Activated CD4-positive, alpha-beta T cell treated with anti-CD3 and anti-CD28 coated beads for 48 hours (primary cell): ENCODE data around the gene C9orf43.
"Not testable (repeated sequence)": the region's sequence is repeated elsewhere in the genome, so short reads cannot be mapped to it uniquely, and the experiment has no call there.

Source experiments
- DNase-seq: peaks from one replicate; pipeline ENCODE4 v3.0.0-alpha.2; 2020

The C9orf43 gene, protein sequence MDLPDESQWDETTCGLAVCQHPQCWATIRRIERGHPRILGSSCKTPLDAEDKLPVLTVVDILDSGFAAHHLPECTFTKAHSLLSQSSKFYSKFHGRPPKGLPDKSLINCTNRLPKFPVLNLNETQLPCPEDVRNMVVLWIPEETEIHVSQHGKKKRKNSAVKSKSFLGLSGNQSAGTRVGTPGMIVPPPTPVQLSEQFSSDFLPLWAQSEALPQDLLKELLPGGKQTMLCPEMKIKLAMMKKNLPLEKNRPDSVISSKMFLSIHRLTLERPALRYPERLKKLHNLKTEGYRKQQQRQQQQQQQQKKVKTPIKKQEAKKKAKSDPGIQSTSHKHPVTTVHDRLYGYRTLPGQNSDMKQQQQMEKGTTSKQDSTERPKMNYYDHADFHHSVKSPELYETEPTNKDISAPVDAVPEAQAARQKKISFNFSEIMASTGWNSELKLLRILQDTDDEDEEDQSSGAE

DNA sequence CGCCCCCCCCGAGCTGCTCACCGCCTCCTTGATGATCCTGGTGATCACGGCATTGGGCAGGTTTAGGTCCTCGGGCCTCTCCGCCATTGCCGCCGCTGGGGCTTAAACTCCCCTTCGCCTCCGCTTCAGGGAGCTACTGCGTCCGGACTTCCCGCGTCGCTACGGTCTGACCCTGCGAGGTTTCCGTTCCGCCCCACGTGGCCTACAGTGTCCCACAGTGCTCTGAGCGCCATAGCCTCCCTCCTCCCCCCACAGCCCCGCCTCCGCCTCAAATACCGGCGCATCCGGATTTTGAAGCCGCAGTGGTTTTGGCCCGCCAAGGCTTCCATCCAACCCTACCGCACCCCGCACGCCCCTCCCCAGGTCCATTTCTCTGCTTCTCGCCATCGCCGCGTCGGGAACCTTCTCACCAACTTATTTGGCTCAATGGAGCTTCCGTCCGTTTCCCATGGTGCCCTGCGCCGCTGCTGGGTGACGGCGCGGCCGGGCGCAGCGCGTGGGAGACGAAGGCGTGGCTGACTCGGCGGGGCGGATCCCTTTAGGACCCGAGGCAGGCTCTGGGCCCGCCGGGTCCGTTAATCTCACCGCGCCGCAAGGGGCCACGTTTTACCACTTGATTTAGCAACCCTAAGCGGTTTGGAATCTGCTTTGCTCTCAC is at the start of gene C9orf43, which contains the start of gene POLE3:
Gene C9orf43, plus strand, starts transcription at position 541 of the 658 bp plus-strand sequence. CDS start 2,747 bp downstream, outside the sequence.
Gene POLE3, minus strand, starts transcription at position 469 of the 658 bp plus-strand sequence. Its CDS starts 382 bp downstream, at position 87.
- peak; percentile 97 for DNase-seq

DNA sequence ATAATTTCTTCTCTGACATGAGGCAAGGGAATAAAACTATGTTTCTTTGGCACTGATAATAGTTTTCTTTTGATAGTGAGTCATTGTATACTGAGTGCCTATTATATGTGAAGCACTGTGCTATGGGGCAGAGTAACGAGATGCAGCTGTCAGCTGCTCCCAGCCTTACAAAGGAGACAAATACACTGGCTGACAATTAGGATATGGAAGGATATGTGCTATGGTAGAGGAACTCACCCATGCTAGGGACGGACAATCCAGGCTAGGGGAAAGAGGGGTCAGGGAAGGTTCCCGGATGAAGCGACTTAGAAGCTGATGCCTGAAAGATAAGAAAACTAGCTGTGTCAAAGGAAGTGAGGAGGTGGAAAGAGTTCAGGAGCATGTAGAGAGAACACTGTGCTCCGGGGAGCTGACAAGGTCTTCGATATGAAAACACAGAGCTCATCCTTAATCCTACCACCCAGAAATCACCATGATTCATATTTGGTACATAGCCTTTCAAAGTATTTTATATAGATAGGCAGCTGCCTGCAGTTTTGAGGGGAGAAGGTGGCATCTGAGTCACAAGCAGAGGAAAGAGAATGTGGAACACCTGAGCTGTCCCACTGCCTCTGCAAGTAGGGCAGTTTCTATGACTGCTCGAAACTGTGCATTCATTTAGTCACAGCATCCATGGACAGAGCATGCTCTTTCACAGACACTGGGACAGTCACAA is 49.1 kb upstream of the C9orf43 start:
- peak; percentile 66 for DNase-seq

DNA sequence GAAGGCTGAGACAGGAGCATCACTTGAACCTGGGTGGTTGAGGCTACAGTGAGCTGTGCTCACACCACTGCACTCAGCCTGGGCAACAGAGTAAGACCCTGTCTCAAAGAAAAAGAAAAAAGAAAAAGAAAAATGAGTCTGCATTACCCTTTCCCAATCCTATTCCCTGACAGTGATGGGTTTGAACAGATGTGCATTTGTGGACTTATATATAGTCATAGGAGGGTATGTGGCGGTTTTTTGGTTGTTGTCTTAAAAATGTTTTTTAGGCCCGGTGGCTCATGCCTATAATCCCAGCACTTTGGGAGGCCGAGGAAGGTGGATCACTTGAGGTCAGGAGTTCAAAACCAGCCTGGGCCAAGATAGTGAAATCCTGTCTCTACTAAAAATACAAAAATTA is 47.2 kb upstream of the C9orf43 start:
- no peak for DNase-seq

DNA sequence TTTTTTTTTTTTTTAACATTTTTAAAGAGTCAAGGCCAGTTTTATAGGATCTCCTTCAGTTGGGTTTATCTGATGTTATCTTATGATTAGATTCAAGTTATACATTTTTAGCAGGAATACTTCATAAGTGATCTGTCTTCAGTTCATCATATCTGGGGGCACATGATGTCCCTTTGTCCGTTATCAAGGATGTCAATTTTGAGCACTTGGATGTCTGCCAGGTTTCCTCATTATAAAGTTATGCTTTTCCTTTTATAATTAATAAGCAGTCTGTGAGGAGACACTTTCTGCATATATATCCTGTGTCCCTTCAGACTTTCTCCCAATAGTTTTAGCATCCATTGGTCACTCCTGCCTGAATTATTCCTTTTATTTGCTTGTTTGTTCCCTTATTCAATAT is 45.6 kb upstream of the C9orf43 start:
- DNase-seq, result no peak

DNA sequence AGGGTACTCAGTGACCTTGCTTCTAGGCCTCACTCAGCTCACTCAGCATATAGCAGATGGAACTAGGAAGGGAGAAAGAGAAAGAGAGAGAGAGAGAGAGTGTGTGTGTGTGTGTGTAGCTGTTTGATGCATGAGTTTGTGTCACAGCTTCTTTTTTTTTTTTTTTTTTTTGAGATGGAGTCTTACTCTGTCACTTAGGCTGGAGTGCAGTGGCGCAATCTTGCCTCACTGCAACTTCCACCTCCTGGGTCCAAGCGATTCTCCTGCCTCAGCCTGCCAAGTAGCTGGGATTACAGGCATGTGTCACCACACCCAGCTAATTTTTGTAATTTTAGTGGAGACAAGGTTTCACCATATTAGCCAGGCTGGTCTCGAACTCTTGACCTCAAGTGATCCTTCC is 44.9 kb upstream of the C9orf43 start:
- not testable (repeated sequence) for DNase-seq

DNA sequence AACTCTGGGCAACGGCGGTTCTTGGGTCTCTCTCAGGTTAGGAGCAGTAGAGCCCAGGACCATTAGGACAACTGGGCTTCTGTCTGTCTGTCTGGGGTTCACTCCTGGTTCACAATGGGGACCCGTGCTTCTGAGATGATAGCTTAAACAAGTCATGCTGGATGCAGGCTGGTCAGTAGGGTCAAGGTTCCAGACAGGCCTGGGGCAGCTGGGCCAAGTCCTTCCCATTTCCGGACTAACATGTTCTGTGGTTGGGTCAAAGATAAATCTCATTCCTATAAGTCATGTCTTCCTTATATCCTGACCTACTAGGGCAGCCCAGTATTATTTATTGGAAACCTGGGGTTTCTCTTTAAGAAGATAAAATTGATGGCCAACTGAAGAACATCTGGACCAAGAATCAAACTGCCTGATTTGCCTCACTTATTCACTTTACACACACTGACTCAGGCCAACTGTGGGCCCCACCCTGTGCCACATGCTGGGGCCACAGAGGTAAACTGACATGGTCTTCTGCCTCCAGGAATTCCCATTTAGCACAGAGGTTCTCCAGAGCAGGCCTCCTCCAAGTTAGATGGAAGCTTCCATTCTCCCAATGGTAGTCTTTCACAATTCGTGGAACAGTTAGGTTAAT is 42.1 kb upstream of the C9orf43 start:
- DNase-seq, result no peak

DNA sequence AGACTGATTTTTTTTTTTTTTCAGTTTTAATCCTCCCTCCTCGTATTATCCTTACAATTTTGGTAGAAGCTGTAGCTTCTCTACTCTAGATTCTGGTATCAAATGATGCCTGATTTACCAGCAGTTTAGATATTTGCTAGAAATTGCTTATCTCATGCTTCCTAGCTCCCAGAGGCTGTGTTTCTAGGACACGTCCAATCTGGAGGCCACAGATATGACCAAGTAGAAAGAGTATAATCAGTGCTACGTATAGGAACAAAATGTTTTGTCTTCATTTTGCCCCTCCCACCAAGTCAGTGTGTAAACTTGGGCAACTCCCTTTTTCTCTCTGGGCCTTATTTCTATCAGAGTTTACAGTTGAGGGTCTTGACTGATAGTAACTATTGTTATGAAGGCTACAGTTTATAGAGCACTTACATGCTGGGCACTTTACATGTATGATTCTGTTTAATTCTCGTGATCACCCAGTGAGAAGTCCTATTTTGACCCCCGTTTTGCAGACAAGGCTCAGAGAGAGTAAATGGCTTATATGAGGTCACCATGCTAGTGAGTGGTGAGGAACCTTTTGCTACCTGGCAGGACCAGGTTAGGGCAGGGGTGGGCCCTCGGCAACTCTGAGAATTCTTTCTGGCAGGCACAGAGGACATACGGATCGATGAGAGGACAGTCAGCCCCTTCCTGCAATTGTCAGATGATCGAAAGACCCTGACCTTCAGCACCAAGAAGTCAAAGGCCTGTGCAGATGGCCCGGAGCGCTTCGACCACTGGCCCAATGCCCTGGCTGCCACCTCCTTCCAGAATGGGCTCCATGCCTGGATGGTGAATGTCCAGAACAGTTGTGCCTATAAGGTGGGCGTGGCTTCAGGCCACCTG is 41.3 kb upstream of the C9orf43 start:
- DNase-seq, result no peak

DNA sequence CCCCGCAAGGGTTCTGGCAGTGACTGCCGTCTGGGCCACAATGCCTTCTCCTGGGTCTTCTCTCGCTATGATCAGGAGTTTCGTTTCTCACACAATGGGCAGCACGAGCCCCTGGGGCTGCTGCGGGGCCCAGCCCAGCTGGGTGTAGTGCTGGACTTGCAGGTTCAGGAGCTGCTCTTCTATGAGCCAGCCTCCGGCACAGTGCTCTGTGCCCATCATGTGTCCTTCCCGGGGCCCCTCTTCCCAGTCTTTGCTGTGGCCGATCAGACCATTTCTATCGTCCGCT is 40.7 kb upstream of the C9orf43 start:
- DNase-seq, result no peak

DNA sequence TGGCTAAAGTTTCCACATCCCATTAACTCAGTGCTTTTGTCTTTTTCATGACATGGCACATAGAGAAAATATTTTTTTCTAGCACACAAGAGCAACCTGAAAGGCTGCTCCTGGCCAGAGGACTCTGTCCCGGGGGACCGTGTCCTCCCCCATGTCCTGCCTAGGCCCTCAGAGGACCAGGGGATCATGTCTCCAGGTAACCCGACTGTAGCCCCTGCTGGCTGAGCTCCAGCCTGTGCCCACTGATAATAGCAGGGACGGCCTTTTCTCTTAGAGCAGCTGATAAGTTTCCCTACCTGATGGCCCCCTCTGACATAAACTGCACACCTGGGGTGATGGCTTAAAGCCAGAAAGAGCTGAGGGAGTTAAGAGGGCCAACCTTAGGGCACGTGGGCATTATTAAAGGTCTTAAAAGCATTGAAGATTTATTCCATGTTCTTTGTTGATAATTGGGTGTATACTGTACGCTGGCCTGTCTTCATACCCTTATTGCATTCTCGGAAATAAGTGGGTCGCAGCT is 39.7 kb upstream of the C9orf43 start:
- no peak for DNase-seq

DNA sequence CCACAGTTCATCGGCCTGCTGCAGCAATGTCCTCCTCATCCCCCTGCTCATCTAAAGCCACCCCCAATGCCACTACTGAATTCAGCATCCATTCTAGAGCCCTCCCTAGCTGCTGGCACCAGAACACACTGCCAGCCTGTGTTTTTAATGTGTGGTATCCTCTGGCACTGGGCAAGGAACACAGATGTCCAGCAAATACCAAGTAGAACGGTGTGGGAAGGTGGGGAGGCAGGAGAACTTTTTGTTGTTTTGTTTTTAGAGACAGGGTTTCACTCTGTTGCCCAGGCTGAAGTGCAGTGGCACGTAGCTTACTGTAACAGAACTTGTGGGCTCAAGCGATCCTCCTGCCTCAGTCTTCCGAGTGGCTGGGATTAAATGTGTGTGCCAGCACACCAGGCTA is 38.5 kb upstream of the C9orf43 start:
- DNase-seq, result no peak

DNA sequence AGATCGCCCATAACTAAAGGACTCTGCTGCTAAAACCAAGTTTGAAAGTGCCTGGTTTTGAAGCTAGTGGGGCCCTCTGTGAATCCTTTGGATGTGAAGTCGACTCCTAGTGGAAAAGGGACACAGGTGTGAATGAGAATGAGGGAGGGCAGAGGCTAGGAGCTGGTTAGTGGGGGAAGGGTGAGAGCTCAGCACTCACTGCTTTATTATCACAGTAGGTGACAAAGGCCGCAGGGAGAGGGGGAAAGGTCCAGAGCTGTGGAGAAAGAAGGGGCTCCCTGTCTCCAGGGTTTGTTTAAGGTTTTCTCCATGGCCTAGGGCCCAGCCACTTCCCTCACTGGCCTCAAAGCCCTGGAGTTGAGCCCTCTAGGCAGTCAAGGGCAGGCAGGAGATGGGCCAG is 37.3 kb upstream of the C9orf43 start:
- DNase-seq, result no peak

DNA sequence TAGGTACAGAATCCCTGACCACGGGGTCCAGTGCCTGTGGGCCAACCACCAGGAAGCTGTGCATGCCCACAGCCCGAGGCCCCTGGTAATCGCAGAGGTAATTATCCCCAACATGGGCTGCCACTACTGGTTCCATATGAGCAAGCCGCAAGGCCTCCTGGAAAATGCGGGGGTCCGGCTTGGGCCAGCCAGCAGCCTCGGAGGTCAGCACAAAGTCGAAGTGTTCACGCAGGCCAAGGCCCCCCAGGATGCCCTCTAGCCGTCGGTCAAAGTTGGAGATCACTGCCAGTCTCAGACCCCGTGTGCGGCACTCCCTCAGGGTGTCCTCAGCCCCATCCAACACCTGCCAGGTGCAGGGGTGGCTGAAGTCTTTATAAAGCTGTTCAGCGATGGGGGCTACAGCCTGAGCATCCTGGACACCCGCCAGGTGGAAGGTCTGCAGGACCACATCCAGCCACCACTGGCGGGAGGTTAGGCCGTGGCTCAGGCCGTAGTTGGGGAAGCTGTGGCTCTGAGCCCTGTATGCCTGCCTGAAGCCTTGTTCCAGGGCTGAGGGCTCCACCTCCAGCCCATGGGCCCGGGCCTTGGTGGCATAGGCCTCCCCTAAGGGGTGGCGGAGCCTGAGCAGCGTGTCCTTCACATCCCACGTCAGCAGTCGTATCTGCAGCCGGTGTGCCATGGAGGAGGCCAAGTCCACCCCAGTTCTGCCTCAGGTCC is 36.7 kb upstream of the C9orf43 start:
- DNase-seq, result no peak

DNA sequence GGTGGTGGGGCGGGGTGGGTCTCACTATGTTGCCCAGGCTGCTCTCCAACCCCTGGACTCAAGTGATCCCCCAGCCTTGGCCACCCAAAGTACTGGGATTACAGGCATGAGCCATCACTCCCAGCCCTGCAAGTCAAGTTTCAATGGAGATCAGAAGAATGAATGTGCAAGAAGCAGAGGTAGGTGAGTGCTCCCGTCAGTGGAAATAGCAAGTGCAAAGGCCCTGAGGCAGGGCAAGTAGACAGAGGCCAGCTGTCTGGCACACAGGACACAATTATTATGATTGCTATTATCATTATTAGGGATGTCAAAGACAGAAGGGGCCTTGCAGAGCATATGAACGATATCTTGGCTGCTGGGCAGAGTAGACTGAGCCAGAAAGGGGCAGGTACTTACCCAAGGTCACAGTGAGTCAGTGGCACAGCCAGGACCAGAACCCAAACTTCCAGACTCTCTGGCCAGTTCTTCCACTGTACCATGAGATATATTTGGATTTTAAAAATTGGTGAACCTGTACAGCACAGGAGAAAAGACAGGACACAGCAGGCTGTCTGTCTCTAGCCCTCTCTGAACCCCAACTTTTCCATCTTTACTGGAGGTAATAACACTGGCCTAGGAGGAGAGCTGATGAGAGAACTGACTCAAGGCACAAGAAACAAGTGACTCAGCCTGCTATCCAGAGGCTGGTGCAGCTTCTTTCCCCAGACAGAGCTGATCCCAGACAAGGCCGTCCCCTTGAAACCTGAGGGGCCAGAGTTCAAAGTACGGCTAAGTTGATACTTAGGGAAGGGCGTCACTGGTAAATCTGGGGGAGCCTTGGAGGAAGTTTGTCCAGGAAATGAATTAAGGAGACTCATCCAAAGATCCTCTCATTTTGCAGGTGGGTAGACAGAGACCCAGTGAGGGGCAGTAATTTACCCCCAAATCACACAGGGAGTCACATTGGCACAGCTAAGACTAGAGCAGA is 35.2 kb upstream of the C9orf43 start:
- no peak for DNase-seq

DNA sequence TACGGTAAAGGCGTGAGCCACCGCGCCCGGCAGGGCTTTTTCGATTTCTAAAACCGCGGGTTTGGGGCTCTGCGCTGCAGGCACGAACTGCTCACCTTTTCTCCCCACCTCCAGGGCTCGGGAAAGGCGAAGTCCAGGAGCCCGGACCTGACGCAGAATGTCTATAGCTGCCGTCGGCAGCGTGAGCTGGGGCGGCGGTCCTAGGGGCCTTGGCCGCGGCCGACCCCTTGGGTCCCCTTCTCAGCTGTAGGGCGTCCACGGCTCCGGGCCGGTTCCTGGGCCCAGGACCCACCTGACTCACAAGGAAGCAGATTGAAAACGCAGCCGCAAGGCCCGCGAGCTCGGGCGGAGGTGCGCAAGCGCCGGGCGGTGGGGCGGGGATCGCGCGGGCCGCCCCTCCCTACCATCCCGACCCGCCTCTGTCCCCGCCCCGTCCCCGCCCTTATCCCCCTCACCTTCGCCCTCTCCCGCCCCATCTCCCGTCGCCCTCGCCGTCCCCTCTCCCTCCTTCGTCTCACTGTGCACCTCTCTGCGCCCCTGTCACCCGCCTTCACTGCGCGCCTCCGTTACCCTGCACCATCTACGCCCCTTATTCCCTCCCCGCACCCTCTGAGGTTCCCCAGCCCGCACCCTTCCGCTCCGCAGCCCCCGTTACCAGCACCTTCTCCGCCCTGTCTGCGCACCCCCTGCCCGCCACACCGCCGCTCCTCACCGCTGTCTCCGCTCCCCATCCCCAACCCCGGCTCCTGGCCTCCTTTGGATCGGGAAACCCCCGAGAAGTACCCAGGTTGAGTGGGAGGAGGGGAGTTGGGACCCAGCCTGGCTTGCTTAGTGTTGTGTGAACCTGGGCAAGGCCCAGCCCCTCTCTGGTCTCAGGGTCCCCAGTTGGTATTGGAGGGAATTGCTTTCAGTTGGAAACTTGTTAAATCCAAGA is 33.6 kb upstream of the C9orf43 start, which contains the start of gene HDHD3:
Gene HDHD3, minus strand, starts transcription at position 353 of the 934 bp plus-strand sequence. CDS start 2,632 bp downstream, outside the sequence.
- peak; percentile 81 for DNase-seq

DNA sequence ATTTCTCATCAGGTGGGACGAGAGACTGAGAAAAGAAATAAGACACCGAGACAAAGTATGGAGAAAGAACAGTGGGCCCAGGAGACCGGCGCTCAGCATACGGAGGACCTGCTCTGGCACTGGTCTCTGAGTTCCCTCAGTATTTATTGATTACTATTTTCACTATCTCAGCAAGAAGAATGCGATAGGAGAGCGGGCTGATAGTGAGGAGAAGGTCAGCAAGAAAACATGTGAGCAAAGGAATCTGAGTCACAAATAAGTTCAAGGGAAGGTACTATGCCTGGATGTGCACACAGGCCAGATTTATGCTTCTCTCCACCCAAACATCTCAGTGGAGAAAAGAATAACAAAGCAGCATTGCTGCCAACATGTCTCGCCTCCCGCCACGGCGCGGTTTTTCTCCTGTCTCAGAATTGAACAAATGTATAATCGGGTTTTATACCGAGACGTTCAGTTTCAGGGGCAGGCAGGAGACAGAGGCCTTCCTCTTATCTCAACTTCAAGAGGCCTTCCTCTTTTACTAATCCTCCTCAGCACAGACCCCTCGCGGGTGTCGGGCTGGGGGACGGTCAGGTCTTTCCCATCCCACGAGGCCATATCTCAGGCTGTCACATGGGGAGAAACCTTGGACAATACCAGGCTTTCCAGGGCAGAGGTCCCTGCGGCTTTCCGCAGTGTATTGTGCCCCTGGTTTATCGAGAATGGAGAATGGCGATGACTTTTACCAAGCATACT is 31.3 kb upstream of the C9orf43 start:
- not testable (repeated sequence) for DNase-seq

DNA sequence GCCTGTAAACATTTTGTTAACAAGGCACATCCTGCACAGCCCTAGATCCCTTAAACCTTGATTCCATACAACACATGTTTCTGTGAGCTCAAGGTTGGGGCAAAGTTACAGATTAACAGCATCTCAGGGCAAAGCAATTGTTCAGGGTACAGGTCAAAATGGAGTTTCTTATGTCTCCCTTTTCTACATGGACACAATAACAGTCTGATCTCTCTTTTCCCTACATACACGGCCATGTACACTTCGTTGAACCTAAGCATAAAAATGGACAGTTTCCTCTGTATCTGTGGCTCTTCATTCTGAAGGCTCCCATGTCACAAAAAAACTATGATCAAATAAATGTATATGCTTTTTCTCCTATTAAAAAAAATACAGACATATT is 30.7 kb upstream of the C9orf43 start:
- DNase-seq, result not testable (repeated sequence)

DNA sequence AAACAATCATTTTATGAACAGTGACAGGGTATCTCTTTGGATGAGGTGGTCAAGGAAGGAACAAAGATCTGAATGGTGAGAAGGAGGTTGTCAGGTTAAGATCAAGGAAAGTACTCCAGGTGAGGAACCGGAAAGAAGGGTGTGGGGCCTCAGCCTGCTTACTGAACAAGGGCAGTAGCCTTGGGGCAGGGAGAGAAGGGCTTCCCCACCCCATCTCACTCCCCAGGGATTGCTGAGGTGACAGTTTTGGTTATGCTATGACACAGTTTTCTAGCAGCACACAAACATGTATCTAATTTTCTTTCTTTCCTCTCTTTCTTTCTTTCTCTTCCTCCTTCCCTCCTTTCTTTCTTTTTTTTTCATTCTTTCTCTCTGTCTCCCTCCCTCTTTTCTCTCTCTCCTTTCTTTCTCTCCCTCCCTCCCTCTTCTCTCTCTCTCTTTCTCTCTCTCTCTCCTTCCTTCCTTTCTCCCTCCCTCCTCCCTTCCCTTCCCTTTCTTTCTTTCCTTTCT is 29.6 kb upstream of the C9orf43 start:
- DNase-seq, result no peak

DNA sequence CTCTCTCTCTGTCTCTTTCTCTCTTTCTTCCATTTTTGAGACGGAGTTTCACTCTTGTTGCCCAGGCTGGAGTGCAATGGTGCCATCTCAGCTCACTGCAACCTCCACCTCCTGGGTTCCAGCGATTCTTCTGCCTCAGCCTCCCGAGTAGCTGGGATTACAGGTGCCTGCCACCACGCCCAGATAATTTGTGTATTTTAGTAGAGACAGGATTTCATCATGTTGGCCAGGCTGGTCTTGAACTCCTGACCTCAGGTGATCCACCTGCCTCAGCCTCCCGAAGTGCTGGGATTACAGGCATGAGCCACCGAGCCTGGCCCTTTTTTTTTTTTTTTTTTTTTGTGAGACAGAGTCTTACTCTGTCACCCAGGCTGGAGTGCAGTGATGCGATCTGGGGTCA is 29.1 kb upstream of the C9orf43 start:
- DNase-seq, result not testable (repeated sequence)
